ENCODE data around the gene FANCC.
A peak's percentile ranks its signal among the peaks of the same experiment; 100 is the strongest.

FANCC gene, protein sequence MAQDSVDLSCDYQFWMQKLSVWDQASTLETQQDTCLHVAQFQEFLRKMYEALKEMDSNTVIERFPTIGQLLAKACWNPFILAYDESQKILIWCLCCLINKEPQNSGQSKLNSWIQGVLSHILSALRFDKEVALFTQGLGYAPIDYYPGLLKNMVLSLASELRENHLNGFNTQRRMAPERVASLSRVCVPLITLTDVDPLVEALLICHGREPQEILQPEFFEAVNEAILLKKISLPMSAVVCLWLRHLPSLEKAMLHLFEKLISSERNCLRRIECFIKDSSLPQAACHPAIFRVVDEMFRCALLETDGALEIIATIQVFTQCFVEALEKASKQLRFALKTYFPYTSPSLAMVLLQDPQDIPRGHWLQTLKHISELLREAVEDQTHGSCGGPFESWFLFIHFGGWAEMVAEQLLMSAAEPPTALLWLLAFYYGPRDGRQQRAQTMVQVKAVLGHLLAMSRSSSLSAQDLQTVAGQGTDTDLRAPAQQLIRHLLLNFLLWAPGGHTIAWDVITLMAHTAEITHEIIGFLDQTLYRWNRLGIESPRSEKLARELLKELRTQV

DNA sequence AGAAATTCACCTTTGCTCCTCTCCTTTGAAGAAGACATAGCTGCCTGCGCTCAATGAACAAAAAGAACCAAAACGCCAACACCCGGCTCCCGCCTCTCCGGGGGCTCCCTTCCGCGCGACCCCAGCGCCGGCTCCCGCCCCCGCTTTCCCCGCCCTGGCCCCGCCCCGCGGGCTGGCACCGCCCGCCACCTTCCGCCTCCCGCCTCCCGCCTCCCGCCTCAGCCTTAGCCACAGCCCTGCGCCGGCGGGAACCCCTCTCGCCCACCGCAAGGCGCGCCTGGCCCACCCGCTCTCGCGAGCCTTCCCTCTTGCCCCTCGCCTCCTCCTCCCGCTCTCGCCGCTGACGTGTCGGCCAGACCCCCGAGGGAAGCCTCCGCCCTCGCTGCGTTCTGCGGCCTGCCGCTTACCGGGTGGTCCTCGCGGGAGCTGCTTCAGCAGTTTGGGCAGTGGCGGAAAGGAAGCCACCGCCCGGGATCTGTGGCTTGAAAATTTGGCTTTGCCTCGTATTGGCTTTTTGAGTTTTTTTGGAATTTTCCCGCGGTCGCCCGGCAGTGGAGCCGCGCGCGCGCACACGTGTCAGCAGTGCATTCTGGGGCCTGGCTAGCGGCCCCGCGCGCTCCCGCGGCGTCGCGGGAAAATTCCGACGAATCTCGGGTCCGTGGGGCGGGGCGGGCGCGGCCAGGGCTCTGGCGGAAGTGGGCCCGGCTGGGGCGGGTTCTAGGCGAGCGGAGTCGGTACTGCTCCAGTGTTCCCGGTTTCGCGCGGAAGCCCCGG lies at the start of gene FANCC:
Gene FANCC (minus strand): TSS at position 591 of the 774 bp plus-strand sequence. CDS start 68,418 bp downstream, outside the sequence.
- DNase-seq (ENCODE audit: low read depth in 3 of 3) = peak; percentile 71 to 84 (median 74)

DNA sequence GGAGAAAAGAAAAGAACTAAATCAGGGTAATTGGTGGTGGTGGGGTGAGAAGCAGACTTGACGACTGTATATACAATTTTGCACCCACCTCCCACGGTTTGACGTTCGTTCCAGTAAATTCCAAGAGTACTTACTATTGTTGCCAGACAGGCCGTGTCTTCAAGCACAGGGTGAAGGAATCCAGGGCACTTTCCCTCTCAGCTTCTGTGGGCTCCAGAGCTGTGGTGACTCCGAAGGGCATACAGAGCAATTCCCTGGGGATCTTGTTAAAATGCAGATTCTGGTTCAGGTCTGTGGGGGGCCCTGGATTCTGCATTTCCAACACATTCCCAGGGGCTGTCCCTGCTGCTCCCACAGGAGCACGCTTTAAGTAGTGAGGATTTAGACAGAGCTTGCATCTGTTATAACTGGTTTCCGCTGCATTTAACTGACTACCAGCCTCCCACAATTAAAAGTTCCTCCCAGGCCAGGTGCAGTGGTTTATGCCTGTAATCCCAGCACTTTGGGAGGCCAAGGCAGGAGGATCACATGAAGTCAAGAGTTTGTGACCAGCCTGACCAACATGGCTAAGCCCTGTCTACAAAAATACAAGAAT lies 49.3 kb upstream of the FANCC start:
- DNase-seq (ENCODE audit: low read depth in 3 of 3) = no peak

DNA sequence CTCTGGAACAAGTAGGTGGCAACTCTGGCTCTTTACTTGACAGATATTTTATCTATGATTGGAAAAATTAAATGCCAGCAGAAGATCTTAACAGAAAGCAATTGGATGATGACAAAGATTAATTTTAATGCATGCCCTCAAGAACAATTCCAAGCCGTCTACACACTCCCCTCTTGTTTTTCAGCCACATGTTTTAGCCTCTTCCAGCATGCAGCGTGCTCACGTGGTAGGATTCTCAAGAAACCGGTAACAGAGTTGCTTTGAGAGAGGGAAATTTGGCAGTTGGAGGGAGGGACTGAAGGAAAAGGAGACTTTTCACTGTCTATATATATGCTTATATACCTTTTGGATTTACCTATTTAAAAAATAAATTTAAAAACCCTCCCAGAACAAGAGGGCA lies 48.3 kb upstream of the FANCC start:
- DNase-seq (ENCODE audit: low read depth in 3 of 3) = no peak

DNA sequence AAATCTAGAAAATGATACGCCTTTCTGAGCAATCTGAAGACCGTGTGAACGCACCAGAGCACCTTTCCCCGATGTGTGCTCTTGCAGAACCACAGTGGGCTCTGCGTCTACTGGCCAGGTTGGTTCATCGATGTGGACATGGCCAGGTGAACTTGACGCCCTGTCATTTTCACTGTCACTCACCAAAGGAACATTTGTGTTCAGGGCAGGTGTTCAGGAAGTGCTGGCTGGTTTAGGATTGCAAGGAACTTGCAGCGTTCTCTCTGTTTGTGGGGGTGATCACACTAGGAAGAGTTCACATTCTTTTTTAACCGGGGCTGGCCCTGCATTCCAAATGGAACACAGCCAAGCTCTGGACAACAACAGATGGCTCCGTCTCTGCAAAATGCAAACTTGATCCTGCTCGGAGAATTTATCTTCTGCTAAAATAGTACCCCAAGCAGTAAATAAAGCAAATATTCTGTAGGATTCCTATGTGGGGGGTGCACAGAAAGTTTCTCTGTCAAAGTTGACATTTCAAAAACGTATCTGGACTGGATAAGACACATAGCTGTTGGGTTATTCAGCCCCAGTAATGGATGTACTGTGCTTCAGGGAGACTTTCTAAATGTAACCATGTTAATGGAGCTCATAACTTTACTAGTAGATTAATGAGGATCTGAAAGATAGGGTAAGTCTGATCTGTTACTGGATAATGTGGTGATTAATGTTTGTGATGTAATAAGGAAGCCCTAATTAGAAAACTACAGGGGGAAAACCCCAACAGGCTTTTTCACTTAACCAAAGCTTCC lies 45.7 kb upstream of the FANCC start:
- no peak for DNase-seq (ENCODE audit: low read depth in 3 of 3)

DNA sequence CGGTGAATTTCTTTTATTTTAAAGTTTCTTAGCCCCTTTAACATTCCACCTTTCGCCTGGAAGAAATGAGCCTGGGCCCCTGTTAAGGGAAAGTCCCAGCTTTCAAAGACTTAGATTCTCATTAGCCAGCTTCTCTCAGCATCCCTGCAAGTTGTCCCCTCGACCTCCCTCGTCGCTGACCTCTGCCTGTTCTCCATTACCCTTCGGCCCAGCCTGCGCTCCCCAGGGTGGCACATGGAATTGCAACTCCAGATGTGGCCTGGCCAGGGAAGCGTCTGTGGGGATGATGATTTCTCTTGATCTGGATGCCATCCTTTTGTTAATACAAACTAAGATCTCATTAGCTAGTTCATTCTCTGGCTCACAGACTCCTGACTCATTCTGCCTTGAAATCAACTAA lies 43.4 kb upstream of the FANCC start:
- no peak for DNase-seq (ENCODE audit: low read depth in 3 of 3)

DNA sequence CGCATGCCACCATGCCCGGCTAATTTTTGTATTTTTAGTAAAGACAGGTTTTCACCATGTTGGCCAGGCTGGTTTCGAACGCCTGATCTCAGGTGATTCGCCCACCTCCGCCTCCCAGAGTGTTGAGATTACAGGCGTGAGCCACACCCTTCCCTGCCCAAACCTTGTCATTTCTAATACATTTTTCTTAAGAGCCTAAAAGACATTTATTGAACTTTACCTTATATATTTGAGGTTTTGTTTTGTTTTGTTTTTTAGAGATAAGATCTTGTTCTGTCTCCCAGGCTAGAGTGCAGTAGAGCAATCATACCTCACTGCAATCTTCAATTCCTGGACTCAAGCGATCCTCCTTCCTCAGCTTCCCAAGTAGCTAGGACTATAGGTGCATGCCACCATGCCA lies 39.8 kb upstream of the FANCC start:
- DNase-seq (ENCODE audit: low read depth in 3 of 3) = no peak

DNA sequence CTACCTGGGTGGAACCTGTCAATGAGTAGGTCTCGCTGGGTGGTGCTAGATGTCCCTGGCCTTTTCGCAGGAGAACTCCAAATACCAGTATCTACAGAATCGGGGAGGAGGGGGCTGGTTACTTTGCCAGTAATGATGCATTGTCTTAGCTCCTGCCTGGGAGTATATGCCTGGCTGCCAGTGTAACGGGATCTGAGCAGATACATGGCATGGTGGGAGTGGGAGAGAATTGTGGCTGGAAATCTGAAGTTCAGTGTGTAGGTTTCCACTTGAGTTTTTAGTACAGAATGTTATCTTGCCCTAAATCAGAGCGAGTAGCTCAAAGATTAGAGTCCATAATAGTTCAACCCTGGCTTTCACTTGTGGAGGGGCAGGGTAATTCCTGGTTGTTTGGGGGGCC lies 38.0 kb upstream of the FANCC start:
- no peak for DNase-seq (ENCODE audit: low read depth in 3 of 3)

DNA sequence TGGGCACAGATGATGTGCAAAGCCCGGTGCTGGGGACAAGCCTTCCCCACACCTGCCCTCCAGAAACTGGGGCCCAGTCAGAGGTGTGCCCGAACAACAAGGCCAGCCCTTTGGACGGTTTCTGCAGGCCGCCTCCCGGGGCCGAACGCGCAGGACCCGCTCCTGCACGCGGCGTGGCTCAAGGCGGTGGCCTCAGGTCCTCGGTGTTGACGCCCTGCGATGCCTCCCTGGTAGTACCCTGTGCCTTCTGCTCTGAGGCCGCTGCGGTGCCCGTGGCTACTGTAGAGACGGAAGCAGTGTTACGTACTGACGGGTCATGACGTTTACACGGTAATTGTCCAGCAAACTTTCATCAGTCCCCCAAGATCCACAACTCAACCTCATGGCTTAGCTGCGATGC lies 33.5 kb upstream of the FANCC start:
- no peak for DNase-seq (ENCODE audit: low read depth in 3 of 3)

DNA sequence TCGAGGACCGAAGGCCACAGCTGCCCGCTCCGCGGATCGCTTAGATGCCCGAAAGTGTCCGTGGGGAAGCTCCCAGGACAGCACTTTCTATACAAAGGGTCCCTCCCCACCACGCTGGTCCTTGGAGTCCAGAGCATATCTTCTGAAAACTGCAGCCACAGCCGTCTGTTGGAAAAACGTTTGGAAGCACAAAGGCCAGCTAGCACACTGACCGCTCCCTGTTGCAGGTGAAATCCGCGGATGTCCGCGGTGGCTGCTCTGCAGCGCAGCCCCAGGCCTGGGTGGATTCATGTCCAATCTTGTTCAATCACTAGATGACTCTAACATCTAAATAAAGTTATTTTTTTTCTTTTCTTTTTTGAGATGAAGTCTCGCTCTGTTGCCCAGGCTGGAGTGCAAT lies 32.8 kb upstream of the FANCC start:
- no peak for DNase-seq (ENCODE audit: low read depth in 3 of 3)

DNA sequence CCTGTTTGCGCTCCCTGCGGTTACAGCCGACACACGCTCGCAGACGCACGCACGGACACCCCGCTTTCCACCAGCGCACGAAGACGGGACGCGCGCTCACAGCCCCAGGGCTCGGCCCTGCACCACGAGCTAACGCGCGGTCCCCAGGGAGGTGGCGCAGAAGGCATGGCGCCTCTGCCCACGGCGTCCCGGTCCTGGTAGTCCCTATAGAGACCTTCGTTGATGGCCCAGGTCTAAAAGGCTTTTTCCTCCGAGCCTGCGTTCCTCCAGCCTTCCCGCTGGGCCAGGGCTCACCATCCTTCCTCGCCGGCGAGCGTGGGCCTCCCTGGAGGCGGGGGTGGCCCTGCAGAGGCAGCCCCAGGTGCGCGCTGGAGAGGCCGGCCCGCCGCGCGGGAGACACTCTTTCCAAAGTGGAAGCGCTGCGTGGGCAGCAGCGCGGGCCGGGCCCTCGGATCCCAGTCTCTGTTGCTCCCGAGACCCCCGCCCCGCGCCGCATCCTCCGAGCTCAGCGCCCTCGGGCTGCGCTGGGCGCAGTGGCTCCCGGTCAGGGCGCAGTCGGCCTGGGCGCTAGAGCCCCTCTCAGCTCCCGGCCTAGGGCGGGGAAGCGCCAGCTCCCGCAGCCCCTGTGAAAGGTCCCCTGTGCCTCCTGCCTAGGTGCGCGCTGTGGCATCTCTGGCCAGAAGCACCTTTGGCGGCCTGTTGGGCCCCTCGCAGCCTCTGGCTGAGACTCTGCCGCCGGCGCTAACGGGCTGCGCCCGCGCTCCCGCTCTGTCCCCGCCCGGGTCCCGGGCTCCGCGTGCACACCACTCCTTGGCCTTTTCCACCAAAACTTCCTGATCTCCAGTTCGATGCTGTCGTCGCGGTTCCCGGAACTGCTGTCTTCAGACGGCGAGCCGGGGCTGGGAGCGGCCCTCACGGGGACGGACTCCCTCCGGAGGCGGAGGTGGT lies 31.9 kb upstream of the FANCC start:
- DNase-seq (ENCODE audit: low read depth in 3 of 3) = no peak

DNA sequence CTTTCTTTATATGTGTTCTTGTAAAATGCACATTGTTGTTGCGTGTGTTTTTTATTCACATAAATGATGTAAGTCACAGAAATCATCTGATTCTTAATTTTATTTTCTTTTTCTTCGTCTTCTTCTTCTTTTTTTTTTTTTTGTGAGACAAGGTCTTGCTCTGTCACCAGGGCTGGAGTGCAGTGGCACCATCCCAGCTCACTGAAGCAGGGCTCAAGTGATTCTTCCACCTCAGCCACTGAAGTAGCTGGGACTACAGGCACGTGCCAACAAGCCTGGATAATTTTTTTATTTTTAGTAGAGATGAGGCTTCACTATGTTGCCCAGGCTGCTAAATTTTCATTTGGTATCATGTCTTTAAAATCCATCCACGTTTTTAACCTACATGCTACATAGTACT lies 28.5 kb upstream of the FANCC start:
- no peak for DNase-seq (ENCODE audit: low read depth in 3 of 3)

DNA sequence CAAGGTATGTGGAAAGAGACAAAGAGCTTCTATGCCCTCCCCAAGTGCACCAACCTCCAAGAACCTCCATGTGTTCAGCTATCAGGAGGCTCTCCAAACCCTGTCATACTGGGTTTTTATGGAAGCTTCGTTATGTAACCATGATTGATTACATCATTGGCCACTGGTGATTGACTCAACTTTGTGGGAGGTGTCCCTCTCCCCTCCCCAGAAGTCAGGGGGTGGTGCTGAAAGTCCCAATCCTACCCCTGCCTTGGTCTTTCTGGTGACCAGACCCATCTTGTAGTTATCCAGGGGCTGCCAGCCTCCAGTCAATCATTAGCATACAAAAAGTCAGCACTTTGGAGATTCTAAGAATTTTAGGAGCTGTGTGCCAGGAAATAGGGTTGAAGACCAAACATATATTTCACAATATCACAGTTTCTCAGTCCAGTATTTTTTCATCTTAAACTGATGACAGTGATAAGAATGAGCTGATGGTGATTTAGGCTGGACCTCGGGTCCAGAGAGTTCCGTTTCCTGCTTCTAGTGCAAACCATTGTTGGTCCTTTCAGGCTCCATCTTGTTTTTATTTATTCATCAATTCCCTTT lies 27.3 kb upstream of the FANCC start:
- DNase-seq (ENCODE audit: low read depth in 3 of 3) = no peak

DNA sequence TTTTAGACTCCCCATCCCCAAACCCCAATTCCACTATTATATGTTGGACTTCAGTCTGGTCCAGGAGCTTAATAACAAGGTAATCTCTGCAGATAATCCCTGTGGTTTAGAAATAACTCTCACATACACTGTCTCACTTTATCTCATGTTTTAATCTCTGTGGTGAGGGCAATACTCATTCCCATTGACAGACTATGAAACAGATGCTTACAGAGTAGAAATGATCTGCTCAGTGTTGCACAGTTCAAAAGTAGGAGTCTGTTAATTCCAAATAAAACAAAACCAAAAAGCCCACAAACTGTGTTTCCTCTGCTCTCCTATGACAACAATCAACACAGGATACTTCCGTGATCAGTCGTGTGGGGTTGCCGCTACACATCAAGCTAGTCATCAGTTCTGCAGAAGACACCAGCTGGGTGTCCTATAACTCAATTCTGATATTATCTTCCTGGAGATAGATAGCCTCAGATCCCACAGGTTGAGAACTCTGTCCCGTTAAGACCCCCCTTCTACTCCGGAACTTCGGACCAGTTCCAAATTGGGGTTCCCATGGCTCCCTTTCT lies 26.3 kb upstream of the FANCC start:
- no peak for DNase-seq (ENCODE audit: low read depth in 3 of 3)

DNA sequence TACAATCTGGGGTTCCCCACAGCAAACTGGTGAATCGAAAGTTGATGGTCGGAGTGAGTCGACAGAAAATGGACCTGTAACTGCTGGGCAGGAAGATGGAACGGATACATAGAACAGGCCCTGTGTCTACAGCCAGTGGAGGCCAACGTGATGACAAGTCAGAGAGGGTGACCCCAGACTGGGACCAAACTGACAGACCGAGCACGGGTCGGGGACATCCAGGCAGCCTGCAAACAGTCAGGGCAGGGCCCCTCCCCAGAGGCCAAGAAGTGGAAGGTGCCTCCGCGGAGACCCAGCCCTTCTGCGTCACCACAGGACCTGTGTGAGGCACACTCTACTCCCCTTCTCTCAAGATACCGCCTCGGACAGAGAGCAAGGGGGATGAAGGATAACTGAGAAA lies 25.1 kb upstream of the FANCC start:
- no peak for DNase-seq (ENCODE audit: low read depth in 3 of 3)

DNA sequence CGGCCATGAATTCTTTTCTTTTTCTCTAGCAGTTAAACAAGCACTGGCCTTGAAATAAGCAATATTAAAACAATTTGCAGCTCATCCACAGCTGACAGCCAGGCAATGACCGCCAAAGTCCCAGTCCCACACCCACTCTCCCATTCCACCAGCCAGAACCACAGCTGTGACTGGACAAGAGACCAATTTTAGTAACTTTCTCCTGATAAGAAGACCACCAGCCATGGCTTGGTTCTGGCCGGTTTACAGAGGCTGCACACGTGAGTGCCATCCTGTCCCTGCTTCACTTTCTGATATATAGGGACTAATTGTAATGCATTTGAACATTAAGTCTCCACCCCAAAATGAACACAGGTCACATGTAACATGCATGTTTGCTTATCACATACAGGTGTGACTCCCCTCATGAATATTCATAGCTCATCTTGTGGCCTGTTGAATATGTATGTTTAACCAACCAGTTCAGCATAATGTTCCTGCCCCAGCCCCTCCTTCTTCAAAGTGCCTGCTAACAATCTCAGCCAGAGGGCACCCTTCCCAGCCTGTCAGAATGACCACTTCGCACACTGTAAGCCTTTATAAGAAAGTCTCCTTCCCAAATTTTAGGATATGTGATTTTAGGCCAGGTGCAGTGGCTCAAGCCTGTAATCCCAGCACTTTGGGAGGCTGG lies 23.9 kb upstream of the FANCC start:
- no peak for DNase-seq (ENCODE audit: low read depth in 3 of 3)

DNA sequence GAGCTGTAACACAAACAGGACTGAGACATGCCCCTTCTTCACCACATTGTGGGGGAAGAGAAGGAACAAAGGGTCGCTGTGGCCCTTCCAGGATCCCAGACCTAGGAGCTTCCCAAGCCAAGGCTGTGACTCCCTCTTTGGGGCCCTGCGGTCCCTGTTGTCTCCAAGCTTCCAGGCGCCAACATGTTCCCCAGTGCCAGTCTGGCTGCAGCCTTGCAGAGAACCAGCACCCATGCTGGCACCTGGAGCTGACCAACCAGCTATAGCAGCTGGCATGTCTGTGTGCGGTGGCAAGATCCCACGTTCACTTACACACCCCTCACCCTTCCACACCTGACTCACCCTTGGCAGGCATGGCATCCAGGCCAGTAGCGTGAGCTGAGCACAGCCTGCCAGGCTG lies 20.7 kb upstream of the FANCC start:
- no peak for DNase-seq (ENCODE audit: low read depth in 3 of 3)

DNA sequence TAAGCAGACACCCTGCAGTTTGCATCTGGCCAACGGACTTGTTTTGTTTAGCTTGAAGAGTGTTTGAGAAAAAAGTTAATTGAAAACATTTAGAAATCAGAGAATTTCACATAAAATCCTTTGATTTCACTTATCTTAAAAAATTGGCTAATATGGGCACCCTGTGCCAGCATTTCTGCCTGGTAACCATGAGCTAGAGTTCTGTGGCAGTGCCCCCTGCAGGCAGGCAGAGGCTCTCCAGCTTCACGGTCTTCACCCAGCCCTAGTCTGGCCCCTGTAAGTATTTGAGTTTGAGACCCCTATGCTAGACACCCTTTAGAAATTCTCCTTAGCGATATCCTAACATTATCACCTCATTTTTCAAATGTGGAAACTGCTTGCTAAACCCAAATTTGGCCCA lies 18.8 kb upstream of the FANCC start:
- DNase-seq (ENCODE audit: low read depth in 3 of 3) = peak in 1 of 3 donors; percentile 31

DNA sequence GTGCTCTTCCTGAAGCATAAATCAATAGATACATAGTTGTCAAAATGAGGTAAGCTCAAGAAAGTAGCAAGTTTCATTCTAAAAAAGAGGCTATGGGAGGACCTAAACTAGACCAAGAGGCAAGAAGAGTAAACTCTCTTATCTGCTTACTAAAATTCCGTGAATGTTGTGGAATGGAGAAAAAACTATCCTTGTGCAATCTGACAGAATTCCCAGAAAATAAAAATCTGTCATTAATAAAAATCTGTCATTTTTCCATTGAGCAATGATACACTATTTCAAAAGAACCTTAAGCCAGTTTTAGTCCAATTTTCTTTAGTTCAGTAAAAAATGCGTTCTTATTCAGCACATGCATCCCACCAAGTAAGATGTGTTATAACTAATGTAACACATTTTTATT lies 15.9 kb upstream of the FANCC start:
- DNase-seq (ENCODE audit: low read depth in 3 of 3) = no peak

DNA sequence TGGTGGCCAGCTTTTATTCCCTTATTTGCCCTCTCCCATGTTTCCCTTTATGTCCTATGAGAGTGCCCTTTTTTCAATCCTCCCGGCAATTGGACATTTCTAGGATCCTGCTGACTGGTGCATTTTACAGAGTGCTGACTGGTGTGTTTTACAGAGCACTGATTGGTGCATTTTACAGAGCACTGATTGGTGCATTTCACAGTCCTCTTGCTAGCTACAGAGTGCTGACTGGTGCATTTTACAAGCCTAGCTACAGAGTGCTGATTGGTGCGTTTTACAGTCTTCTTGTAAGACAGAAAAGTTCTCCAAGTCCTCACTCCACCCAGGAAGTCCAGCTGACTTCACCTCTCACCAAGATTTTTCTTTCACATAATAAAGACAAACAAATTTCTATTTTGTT lies 15.4 kb upstream of the FANCC start:
- DNase-seq (ENCODE audit: low read depth in 3 of 3) = no peak
